Measurements from ENCODE around the gene CLASRP. TPM values are rescaled to one million over a fixed set of nuclear protein-coding genes. Genes with fewer than 3 reads are reported as not detected.

Gene CLASRP
- total and polyA plus RNA-seq, 9 of the 15 experiments (the other 6 are each of a cell fraction or from before 2014, with no cell fraction given), result 0.94 to 86.3 (median 44.0) TPM

DNA sequence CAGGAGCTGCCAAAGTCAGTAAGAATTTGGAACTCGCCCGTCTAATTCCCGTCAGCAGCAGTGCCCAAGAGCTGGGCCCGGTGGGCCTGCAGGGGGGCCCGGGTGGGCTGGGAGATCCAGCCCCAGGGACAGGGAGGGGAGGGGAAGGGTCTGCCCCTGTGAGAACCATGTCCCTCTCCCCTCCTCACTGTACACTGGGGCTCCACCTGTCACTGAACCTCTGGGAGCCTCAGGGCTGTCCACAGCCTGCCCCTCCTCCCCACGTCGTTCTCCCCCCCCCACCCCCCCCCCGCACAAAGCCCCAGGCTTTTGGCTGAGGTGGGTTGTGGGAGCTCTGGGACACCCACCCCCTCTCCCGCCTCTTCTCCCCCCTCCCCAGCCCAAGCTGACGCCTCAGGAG is 29.2 kb downstream of the CLASRP start:
- Histone ChIP-seq H3K27ac (ENCODE audit: extremely low read depth, low read depth, low read length) (no peak overlapping the region), H3K36me3 (ENCODE audit: control insufficient read depth, insufficient read depth, low read length) (peaks cover 81% of the 10 kb centered on the region; the same call in 2 of the 3 replicates), H3K4me3 (no peak overlapping the region), H3K9ac (ENCODE audit: insufficient read depth in 1 of 2, low read depth in 2 of 2, low read length in 2 of 2) (no peak overlapping the region; a peak in 1 of 4 replicates), H3K9me3 (replicated peaks; ENCODE audit: control insufficient read depth, insufficient read depth, low read depth, low read length) (no peaks in the 10 kb centered on the region), H3K4me1 (replicated peaks in 1 of 2; ENCODE audit: control insufficient read depth in 2 of 2, insufficient read depth in 2 of 2, low read length in 2 of 2) (peaks cover 0 to 29% of the 10 kb centered on the region in 2 experiments; a peak in 2 of 5 replicates), H3K9me1 (ENCODE audit: control insufficient read depth, insufficient read depth, low read length) (no peaks in the 10 kb centered on the region), H3K27me3 (ENCODE audit: control insufficient read depth in 2 of 2, insufficient read depth in 2 of 2, low read length in 2 of 2) (no peaks in the 10 kb centered on the region), H4K20me1 (replicated peaks; ENCODE audit: control insufficient read depth, insufficient read depth, low read length) (peaks cover 4% of the 10 kb centered on the region; the same call in 1 of the 2 replicates), H3K79me2 (ENCODE audit: control insufficient read depth, insufficient read depth, low read length) (0 out of 3 replicates have a peak, but pooled peaks cover 4% of the 10 kb centered on the region), H2AFZ (ENCODE audit: low read depth, low read length) (no peak overlapping the region), H3K4me2 (ENCODE audit: insufficient read depth, low read length) (no peak overlapping the region)
- POLR2A ChIA-PET, result interaction anchor here (0.6 to 1.2 kb wide), 3 partner anchors 15 to 271 kb away, joined by 3 to 6 read pairs (median 5); partner anchors contain the start of gene CLASRP
- BruUV-seq (replicated peaks), result no TSS peak
- WGBS (ENCODE audit: insufficient coverage, low coverage, missing lambda C conversion rate), result no CpG with 5 or more reads among the region's 10 CpGs
- no peak for DNase-seq (ENCODE audit: extremely low read depth in 1 of 4, low spot score in 3 of 4)
- ATAC-seq, result no peak
- intact Hi-C loops (cut with micrococcal nuclease) (no loop called here), in situ Hi-C loops (cut with MboI) (no loop called here)
- no peak for FAIRE-seq
- CTCF ChIA-PET (ENCODE audit: low intra/inter-chr PET ratio), result no interaction called here
- TF ChIP-seq, protein P1, sequence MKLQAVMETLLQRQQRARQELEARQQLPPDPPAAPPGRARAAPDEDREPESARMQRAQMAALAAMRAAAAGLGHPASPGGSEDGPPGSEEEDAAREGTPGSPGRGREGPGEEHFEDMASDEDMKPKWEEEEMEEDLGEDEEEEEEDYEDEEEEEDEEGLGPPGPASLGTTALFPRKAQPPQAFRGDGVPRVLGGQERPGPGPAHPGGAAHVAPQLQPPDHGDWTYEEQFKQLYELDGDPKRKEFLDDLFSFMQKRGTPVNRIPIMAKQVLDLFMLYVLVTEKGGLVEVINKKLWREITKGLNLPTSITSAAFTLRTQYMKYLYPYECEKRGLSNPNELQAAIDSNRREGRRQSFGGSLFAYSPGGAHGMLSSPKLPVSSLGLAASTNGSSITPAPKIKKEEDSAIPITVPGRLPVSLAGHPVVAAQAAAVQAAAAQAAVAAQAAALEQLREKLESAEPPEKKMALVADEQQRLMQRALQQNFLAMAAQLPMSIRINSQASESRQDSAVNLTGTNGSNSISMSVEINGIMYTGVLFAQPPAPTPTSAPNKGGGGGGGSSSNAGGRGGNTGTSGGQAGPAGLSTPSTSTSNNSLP (IDR thresholded peaks at IDR 0.05; ENCODE audit: borderline replicate concordance, low read depth, low read length), result no peak
- no peak for TF ChIP-seq RBFOX2 (IDR thresholded peaks at IDR 0.05; ENCODE audit: low read depth, low read length)
- TF ChIP-seq, protein P2, sequence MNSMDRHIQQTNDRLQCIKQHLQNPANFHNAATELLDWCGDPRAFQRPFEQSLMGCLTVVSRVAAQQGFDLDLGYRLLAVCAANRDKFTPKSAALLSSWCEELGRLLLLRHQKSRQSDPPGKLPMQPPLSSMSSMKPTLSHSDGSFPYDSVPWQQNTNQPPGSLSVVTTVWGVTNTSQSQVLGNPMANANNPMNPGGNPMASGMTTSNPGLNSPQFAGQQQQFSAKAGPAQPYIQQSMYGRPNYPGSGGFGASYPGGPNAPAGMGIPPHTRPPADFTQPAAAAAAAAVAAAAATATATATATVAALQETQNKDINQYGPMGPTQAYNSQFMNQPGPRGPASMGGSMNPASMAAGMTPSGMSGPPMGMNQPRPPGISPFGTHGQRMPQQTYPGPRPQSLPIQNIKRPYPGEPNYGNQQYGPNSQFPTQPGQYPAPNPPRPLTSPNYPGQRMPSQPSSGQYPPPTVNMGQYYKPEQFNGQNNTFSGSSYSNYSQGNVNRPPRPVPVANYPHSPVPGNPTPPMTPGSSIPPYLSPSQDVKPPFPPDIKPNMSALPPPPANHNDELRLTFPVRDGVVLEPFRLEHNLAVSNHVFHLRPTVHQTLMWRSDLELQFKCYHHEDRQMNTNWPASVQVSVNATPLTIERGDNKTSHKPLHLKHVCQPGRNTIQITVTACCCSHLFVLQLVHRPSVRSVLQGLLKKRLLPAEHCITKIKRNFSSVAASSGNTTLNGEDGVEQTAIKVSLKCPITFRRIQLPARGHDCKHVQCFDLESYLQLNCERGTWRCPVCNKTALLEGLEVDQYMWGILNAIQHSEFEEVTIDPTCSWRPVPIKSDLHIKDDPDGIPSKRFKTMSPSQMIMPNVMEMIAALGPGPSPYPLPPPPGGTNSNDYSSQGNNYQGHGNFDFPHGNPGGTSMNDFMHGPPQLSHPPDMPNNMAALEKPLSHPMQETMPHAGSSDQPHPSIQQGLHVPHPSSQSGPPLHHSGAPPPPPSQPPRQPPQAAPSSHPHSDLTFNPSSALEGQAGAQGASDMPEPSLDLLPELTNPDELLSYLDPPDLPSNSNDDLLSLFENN (IDR thresholded peaks at IDR 0.05; ENCODE audit: low read depth in 2 of 2, low read length in 2 of 2), result no peak
- TF ChIP-seq EGR1 (conservative IDR thresholded peaks at IDR 0.05), result no peak
- TF ChIP-seq ZNF140 (CRISPR knock-in tag; IDR thresholded peaks at IDR 0.05), result no peak
- no peak for TF ChIP-seq SREBF1 (IDR thresholded peaks at IDR 0.05; ENCODE audit: borderline replicate concordance, low read depth, low read length)
- TF ChIP-seq, protein P3, sequence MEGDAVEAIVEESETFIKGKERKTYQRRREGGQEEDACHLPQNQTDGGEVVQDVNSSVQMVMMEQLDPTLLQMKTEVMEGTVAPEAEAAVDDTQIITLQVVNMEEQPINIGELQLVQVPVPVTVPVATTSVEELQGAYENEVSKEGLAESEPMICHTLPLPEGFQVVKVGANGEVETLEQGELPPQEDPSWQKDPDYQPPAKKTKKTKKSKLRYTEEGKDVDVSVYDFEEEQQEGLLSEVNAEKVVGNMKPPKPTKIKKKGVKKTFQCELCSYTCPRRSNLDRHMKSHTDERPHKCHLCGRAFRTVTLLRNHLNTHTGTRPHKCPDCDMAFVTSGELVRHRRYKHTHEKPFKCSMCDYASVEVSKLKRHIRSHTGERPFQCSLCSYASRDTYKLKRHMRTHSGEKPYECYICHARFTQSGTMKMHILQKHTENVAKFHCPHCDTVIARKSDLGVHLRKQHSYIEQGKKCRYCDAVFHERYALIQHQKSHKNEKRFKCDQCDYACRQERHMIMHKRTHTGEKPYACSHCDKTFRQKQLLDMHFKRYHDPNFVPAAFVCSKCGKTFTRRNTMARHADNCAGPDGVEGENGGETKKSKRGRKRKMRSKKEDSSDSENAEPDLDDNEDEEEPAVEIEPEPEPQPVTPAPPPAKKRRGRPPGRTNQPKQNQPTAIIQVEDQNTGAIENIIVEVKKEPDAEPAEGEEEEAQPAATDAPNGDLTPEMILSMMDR (IDR thresholded peaks at IDR 0.05 in 2 of 3, conservative IDR thresholded peaks at IDR 0.05 in 1 of 3; ENCODE audit: insufficient read depth in 2 of 3, low read depth in 1 of 3, low read length in 3 of 3), result no peak
- TF ChIP-seq POLR2AphosphoS5 (IDR thresholded peaks at IDR 0.05; ENCODE audit: control insufficient read depth, insufficient read depth, low read depth, low read length), result no peak
- no peak for TF ChIP-seq MEIS2 (IDR thresholded peaks at IDR 0.05; ENCODE audit: partially characterized antibody)
